Activated CD4-positive, alpha-beta memory T cell treated with anti-CD3 and anti-CD28 coated beads for 36 hours (primary cell): ENCODE results near the gene COQ7. TPM values are rescaled to one million over a fixed set of nuclear protein-coding genes. Genes with fewer than 3 reads are reported as not detected.
A peak's percentile ranks its signal among the peaks of the same experiment; 100 is the strongest.

Experiments used
- CTCF ChIA-PET: fragments of 350-600 bp; sonication (Branson Sonifier 250); formaldehyde crosslinking; loops from one replicate; lab custom pipeline; 2021; ENCODE audit warnings: antibody characterized with exemption, inconsistent platforms; lab: Charles Lee
- POLR2A ChIA-PET: fragments of 350-600 bp; sonication (Branson Sonifier 250); formaldehyde crosslinking; loops from one replicate; lab custom pipeline; 2021; ENCODE audit warnings: antibody characterized with exemption; lab: Charles Lee
- DNase-seq: peaks from one replicate; pipeline ENCODE4 v3.0.0-alpha.2; 2020
- H3K27ac Mint-ChIP-seq: one replicate; pipeline ENCODE4 v1.8.0; 2021; ENCODE audit warnings: mixed read lengths
- H3K27me3 Mint-ChIP-seq: one replicate; pipeline ENCODE4 v1.8.0; 2021; ENCODE audit warnings: mixed read lengths
- H3K36me3 Mint-ChIP-seq: one replicate; pipeline ENCODE4 v1.8.0; 2021; ENCODE audit warnings: mixed read lengths
- H3K4me1 Mint-ChIP-seq: one replicate; pipeline ENCODE4 v1.8.0; 2021; ENCODE audit warnings: low read depth, mixed read lengths
- H3K4me3 Mint-ChIP-seq: one replicate; pipeline ENCODE4 v1.8.0; 2021; ENCODE audit warnings: mild to moderate bottlenecking, mixed read lengths
- H3K9me3 Mint-ChIP-seq: one replicate; pipeline ENCODE4 v1.8.0; 2021; ENCODE audit warnings: mixed read lengths
- intact Hi-C: fragments of 100-400 bp; cut with micrococcal nuclease; formaldehyde crosslinking; loops from one replicate; pipeline ENCODE4 v1.15.1; 2023
- total RNA-seq, 2 experiments: library from RNA; stranded (reverse); gene quantifications; one replicate each; pipeline ENCODE4 v1.2.3, GENCODE V29; 2021

The COQ7 gene
- total RNA-seq, 2 experiments from 2014 or later = 14.1 to 15.2 TPM

DNA sequence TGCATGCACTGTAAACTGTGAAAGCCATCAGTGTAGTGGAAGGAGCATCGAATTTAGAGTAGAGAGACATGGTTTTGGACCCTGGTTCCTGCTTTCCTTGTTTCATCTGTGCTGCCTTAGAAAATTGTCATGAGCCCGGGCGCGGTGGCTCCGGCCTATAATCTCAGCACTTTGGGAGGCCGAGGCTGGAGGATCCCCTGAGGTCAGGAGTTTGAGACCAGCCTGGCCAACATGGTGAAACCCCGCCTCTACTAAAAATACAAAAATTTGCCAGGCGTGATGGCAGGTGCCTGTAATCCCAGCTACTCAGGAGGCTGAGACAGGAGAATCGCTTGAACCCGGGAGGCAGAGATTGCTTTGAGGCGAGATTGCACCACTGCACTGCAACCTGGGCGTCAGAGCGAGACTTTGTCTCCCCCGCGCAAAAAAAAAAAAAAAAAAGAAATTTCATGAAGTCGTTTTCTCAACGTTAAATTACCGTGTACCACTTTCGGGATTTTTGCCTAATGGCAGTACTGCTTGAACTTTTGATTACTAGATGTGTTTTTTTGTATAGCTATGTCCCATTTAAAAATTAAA is 912 bp downstream of the COQ7 start:
- Mint-ChIP-seq H3K9me3 (no peaks in the 10 kb centered on the region), H3K27ac (peak overlapping the region; percentile 93), H3K36me3 (peaks cover 5% of the 10 kb centered on the region), H3K4me3 (peak overlapping the region; percentile 91), H3K27me3 (no peaks in the 10 kb centered on the region), H3K4me1 (peaks cover 7% of the 10 kb centered on the region)
- CTCF ChIA-PET = interaction anchor here (0.6 to 3.5 kb wide), 3 partner anchors 18 to 98 kb away, joined by 3 to 14 read pairs (median 3); no protein-coding TSS in a partner anchor
- intact Hi-C loops = loop anchor here (5.0 kb wide), 2 partner anchors 281 to 454 kb away; partner anchors contain the start of genes CCP110 and GDE1
- no peak for DNase-seq
- POLR2A ChIA-PET = interaction anchor here (1.6 kb wide), 1 partner anchor 281 kb away, joined by 3 read pairs; no protein-coding TSS in a partner anchor

- peak; percentile 76 for DNase-seq
- CTCF ChIA-PET = interaction anchor here (0.6 to 2.3 kb wide), 6 partner anchors 14 to 1094 kb away, joined by 3 to 11 read pairs (median 5); no protein-coding TSS in a partner anchor
- H3K9me3 Mint-ChIP-seq = no peaks in the 10 kb centered on the region
Observed at GRCh38 chr16:19071811-19072777, 4.7 kb downstream of the COQ7 start.

DNA sequence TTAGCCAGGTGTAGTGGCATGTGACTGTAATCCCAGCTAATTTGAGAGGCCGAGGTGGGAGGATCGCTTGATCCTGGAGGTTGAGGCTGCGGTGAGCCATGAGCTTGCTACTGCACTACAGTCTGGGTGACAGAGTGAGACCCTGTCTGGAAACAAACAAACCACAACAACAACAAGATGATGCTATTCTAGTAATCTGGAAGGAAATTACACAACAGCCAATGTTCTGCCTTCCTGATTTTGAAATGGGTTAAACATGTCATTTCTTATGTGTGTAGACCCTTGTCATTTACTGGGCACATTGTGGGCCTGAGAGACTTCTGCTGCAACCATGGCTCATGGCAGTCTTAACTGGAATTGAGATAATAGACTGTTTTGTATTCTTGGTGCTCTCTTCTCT is 5.9 kb downstream of the COQ7 start:
- H3K27ac Mint-ChIP-seq = no peak overlapping the region
- H3K9me3 Mint-ChIP-seq = no peaks in the 10 kb centered on the region
- H3K36me3 Mint-ChIP-seq = peaks cover 19% of the 10 kb centered on the region
- H3K27me3 Mint-ChIP-seq = no peaks in the 10 kb centered on the region
- no peaks in the 10 kb centered on the region for H3K4me1 Mint-ChIP-seq
- ChIA-PET POLR2A (no interaction called here), CTCF (interaction anchor here (0.9 to 2.3 kb wide), 2 partner anchors 13 to 451 kb away, joined by 3 to 11 read pairs; no protein-coding TSS in a partner anchor)
- no peak overlapping the region for H3K4me3 Mint-ChIP-seq
- no peak for DNase-seq
- intact Hi-C loops = loop anchor here (10.0 kb wide), 1 partner anchor 99 kb away; no protein-coding TSS in a partner anchor

More at GRCh38 chr16:19071811-19072777, 4.7 kb downstream of the COQ7 start:
- intact Hi-C loops = loop anchor here (10.0 kb wide), 1 partner anchor 97 kb away; no protein-coding TSS in a partner anchor
- no peak overlapping the region for H3K4me3 Mint-ChIP-seq
- POLR2A ChIA-PET = interaction anchor here (0.6 kb wide), 1 partner anchor 291 kb away, joined by 3 read pairs; no protein-coding TSS in a partner anchor
- H3K27me3 Mint-ChIP-seq = no peaks in the 10 kb centered on the region
- H3K4me1 Mint-ChIP-seq = peaks cover 3% of the 10 kb centered on the region
- peaks cover 19% of the 10 kb centered on the region for H3K36me3 Mint-ChIP-seq
- no peak overlapping the region for H3K27ac Mint-ChIP-seq

DNA sequence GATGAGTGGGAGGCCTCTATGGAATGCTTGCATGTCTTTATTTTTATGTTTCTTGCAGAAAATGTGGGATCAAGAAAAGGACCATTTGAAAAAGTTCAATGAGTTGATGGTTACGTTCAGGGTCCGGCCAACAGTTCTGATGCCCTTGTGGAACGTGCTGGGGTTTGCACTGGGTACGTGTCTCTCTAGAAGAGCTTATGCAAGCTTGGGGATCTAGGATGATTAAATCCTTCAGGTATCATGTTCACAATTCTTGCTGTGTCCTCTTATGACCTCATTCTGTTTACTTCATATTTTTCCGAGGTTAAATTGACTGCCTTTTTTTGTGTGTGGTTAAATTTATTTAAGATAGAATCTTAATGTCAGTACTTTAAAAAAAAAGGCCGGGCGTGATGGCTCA is 6.4 kb downstream of the COQ7 start:
- POLR2A ChIA-PET = no interaction called here
- CTCF ChIA-PET = interaction anchor here (2.3 kb wide), 1 partner anchor 12 kb away, joined by 11 read pairs; no protein-coding TSS in a partner anchor
- peaks cover 23% of the 10 kb centered on the region for H3K36me3 Mint-ChIP-seq
- DNase-seq = no peak
- H3K27ac Mint-ChIP-seq = no peak overlapping the region
- H3K9me3 Mint-ChIP-seq = no peaks in the 10 kb centered on the region
- intact Hi-C loops = loop anchor here (10.0 kb wide), 1 partner anchor 99 kb away; no protein-coding TSS in a partner anchor
- no peaks in the 10 kb centered on the region for H3K4me1 Mint-ChIP-seq
- no peak overlapping the region for H3K4me3 Mint-ChIP-seq
- no peaks in the 10 kb centered on the region for H3K27me3 Mint-ChIP-seq

GRCh38 chr16:19075511-19075910 is 8.1 kb downstream of the COQ7 start:
- H3K4me1 Mint-ChIP-seq = no peaks in the 10 kb centered on the region
- CTCF ChIA-PET = no interaction called here
- POLR2A ChIA-PET = interaction anchor here (0.6 kb wide), 1 partner anchor 296 kb away, joined by 3 read pairs; no protein-coding TSS in a partner anchor
- no peaks in the 10 kb centered on the region for H3K9me3 Mint-ChIP-seq
- intact Hi-C loops = loop anchor here (10.0 kb wide), 1 partner anchor 101 kb away; no protein-coding TSS in a partner anchor
- DNase-seq = no peak
- H3K27ac Mint-ChIP-seq = no peak overlapping the region
- H3K27me3 Mint-ChIP-seq = no peaks in the 10 kb centered on the region
- H3K36me3 Mint-ChIP-seq = peaks cover 25% of the 10 kb centered on the region
- H3K4me3 Mint-ChIP-seq = no peak overlapping the region

GRCh38 chr16:19077879-19078278 is 10.5 kb downstream of the COQ7 start:
- intact Hi-C loops = loop anchor here (10.0 kb wide), 1 partner anchor 103 kb away; no protein-coding TSS in a partner anchor
- Mint-ChIP-seq H3K27ac (no peak overlapping the region), H3K9me3 (peaks cover 5% of the 10 kb centered on the region), H3K4me3 (no peak overlapping the region), H3K27me3 (no peaks in the 10 kb centered on the region), H3K36me3 (peaks cover 34% of the 10 kb centered on the region), H3K4me1 (no peaks in the 10 kb centered on the region)
- ChIA-PET POLR2A (no interaction called here), CTCF (no interaction called here)
- DNase-seq = no peak

GRCh38 chr16:19083670-19084069 is 16.3 kb downstream of the COQ7 start:
- no peak overlapping the region for H3K27ac Mint-ChIP-seq
- POLR2A ChIA-PET = no interaction called here
- peaks cover 8% of the 10 kb centered on the region for H3K27me3 Mint-ChIP-seq
- CTCF ChIA-PET = interaction anchor here (1.0 to 7.3 kb wide), 4 partner anchors 10 to 420 kb away, joined by 3 to 92 read pairs (median 30); no protein-coding TSS in a partner anchor
- no peak for DNase-seq
- H3K4me3 Mint-ChIP-seq = no peak overlapping the region
- peaks cover 5% of the 10 kb centered on the region for H3K9me3 Mint-ChIP-seq
- intact Hi-C loops = loop anchor here (10.0 kb wide), 1 partner anchor 801 kb away; the partner anchor contains the start of gene GPRC5B
- H3K4me1 Mint-ChIP-seq = no peaks in the 10 kb centered on the region
- peaks cover 17% of the 10 kb centered on the region for H3K36me3 Mint-ChIP-seq

- peaks cover 13% of the 10 kb centered on the region for H3K36me3 Mint-ChIP-seq
- H3K27me3 Mint-ChIP-seq = peaks cover 8% of the 10 kb centered on the region
- ChIA-PET CTCF (interaction anchor here (1.0 to 7.3 kb wide), 5 partner anchors 10 to 420 kb away, joined by 3 to 92 read pairs (median 40); no protein-coding TSS in a partner anchor), POLR2A (no interaction called here)
- H3K4me3 Mint-ChIP-seq = no peak overlapping the region
- H3K9me3 Mint-ChIP-seq = peaks cover 5% of the 10 kb centered on the region
- intact Hi-C loops = loop anchor here (10.0 kb wide), 1 partner anchor 801 kb away; the partner anchor contains the start of gene GPRC5B
- DNase-seq = no peak
- H3K4me1 Mint-ChIP-seq = no peaks in the 10 kb centered on the region
- no peak overlapping the region for H3K27ac Mint-ChIP-seq
Observed at GRCh38 chr16:19084139-19084538, 16.7 kb downstream of the COQ7 start.

DNA sequence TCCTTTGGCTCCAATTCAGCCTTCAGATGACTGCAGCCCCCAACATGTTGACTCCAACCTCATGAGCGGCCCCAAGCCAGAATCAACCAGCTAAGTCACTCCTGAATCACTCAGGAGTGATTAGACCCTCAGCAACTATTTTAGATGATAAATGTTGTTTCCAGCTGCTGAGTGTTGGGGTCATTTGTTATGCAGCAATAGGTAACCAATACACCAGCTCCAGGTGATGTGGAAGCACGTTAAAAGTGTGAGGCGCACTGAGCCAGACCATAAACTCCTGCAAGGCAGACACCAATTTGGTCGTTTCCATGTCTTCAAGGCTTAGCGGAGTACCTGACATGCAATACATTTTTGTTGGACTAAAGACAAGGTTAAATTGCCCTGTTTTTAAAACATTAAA is 17.5 kb downstream of the COQ7 start:
- Mint-ChIP-seq H3K4me1 (no peaks in the 10 kb centered on the region), H3K36me3 (peaks cover 13% of the 10 kb centered on the region), H3K27me3 (peaks cover 8% of the 10 kb centered on the region), H3K27ac (no peak overlapping the region), H3K9me3 (peaks cover 5% of the 10 kb centered on the region), H3K4me3 (no peak overlapping the region)
- ChIA-PET POLR2A (no interaction called here), CTCF (interaction anchor here (1.0 to 7.3 kb wide), 10 partner anchors 16 to 419 kb away, joined by 3 to 92 read pairs (median 9); no protein-coding TSS in a partner anchor)
- intact Hi-C loops = loop anchor here (10.0 kb wide), 1 partner anchor 800 kb away; the partner anchor contains the start of gene GPRC5B
- no peak for DNase-seq

DNA sequence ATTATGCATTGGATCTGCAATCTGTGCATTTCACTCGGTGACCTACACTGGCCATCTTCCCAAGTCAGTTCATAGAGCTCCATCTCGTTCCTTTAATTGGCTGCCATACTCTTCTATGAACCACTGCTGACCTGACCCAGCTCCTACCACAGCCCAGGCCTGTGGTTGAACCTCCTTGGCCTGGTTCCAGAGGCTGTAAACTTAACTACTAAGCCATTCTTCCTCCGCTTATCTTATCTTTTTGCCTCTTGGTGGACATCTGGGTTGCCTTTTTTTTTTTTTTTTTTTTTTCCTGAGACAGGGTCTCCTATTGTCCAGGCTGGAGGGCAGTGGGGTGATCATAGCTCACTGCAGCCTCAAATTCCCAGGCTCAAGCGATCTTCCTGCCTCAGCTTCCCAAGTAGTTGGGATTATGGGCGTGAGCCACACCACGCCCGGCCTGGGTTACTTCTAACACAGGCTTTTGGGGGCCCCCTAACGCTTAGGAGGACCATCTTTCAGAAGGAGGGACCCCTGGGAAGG is 18.3 kb downstream of the COQ7 start:
- peaks cover 6% of the 10 kb centered on the region for H3K9me3 Mint-ChIP-seq
- no peaks in the 10 kb centered on the region for H3K4me1 Mint-ChIP-seq
- no peak overlapping the region for H3K27ac Mint-ChIP-seq
- peaks cover 13% of the 10 kb centered on the region for H3K36me3 Mint-ChIP-seq
- no peak for DNase-seq
- ChIA-PET CTCF (interaction anchor here (0.6 to 7.3 kb wide), 35 partner anchors 9 to 471 kb away, joined by 3 to 92 read pairs (median 4); partner anchors contain the start of genes COQ7 and ITPRIPL2), POLR2A (interaction anchor here (1.0 kb wide), 1 partner anchor 18 kb away, joined by 5 read pairs; the partner anchor contains the start of gene COQ7)
- H3K4me3 Mint-ChIP-seq = no peak overlapping the region
- intact Hi-C loops = loop anchor here (1.0 to 10.0 kb wide), 5 partner anchors 82 to 799 kb away; partner anchors contain the start of gene GPRC5B
- peaks cover 8% of the 10 kb centered on the region for H3K27me3 Mint-ChIP-seq
